Stomach (tissue), 4 donors: ENCODE measurements around the gene MEAK7.

Experiments
- EP300 ChIP-seq: sonication (generic); formaldehyde crosslinking; IDR thresholded peaks from one replicate; pipeline ENCODE4 v1.6.1; 2017; ENCODE audit warnings: antibody characterized with exemption
- POLR2A ChIP-seq, 4 donors: fragments of 450-650 bp; IDR thresholded peaks; one replicate each; pipeline ENCODE4 v1.6.1; 2016; ENCODE audit warnings: antibody characterized with exemption in 4 of 4, control low read depth in 2 of 4, mild to moderate bottlenecking in 1 of 4, moderate library complexity in 1 of 4
- POLR2AphosphoS5 ChIP-seq, 3 donors: sonication (generic); formaldehyde crosslinking; IDR thresholded peaks; one replicate each; pipeline ENCODE4 v1.6.1; 2016; ENCODE audit warnings: antibody characterized with exemption in 3 of 3
- TF ChIP-seq, protein P1 (sequence below), 7 experiments: fragments of 450-650 bp in 4 of 7; fragments of 200-600 bp in 3 of 7; sonication (generic) in 3 of 7; IDR thresholded peaks; one replicate each; pipeline ENCODE4 v1.5.1; 2016 to 2019; ENCODE audit warnings: antibody characterized with exemption in 7 of 7, control low read depth in 2 of 7, mild to moderate bottlenecking in 1 of 7

DNA sequence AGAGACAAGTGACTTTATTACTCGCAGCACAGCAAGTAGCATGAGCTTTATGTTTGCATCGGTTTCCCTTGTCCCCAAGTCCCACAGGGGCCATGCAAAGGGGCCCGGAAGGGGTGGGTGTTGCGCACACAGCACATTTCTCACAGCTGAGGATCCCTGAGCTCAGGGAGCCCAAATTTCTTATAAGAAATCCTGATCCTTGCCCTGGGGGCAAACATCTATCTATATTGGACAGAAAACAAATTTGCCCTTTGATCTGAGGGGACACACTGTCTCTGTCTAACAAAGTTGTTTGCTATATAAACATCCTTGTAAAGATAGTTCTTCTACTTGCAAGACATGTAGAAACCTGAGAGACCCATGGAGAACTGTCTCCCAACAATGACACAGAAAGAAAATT, 35.7 kb upstream of the MEAK7 start:
- TF ChIP-seq, protein P1, sequence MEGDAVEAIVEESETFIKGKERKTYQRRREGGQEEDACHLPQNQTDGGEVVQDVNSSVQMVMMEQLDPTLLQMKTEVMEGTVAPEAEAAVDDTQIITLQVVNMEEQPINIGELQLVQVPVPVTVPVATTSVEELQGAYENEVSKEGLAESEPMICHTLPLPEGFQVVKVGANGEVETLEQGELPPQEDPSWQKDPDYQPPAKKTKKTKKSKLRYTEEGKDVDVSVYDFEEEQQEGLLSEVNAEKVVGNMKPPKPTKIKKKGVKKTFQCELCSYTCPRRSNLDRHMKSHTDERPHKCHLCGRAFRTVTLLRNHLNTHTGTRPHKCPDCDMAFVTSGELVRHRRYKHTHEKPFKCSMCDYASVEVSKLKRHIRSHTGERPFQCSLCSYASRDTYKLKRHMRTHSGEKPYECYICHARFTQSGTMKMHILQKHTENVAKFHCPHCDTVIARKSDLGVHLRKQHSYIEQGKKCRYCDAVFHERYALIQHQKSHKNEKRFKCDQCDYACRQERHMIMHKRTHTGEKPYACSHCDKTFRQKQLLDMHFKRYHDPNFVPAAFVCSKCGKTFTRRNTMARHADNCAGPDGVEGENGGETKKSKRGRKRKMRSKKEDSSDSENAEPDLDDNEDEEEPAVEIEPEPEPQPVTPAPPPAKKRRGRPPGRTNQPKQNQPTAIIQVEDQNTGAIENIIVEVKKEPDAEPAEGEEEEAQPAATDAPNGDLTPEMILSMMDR (IDR thresholded peaks at IDR 0.05): no peak
- TF ChIP-seq POLR2A (IDR thresholded peaks at IDR 0.05) (no peak), EP300 (no peak), POLR2AphosphoS5 (IDR thresholded peaks at IDR 0.05) (no peak)
